RWPE2 (cell line): Measurements from ENCODE around the gene GRM8.

Source experiments
- ATAC-seq: fragments of 200-7000 bp; cut with Tn5 transposase; 3 replicates; pipeline ENCODE4 v1.9.1; 2021; ENCODE audit warnings: low read depth
- DNase-seq: peaks from one replicate; pipeline ENCODE4 v3.0.0-alpha.2; 2020; ENCODE audit warnings: low spot score
- H3K27ac ChIP-seq: fragments of 450-650 bp; 2 replicates; pipeline ENCODE4 v1.5.1; 2017; ENCODE audit warnings: mild to moderate bottlenecking; ENCODE audit not compliant: poor library complexity, severe bottlenecking
- H3K27me3 ChIP-seq: fragments of 250-450 bp; sonication (Bioruptor Pico); 2 replicates; pipeline ENCODE4 v1.5.1; 2021; ENCODE audit warnings: mild to moderate bottlenecking, moderate library complexity; ENCODE audit not compliant: insufficient read depth, poor library complexity, severe bottlenecking
- H3K36me3 ChIP-seq: fragments of 250-450 bp; sonication (Bioruptor Pico); 2 replicates; pipeline ENCODE4 v1.5.1; 2020; ENCODE audit warnings: low read depth, mild to moderate bottlenecking, moderate library complexity
- H3K4me1 ChIP-seq: fragments of 250-450 bp; sonication (Bioruptor Pico); 2 replicates; pipeline ENCODE4 v1.5.1; 2021; ENCODE audit warnings: mild to moderate bottlenecking, moderate library complexity; ENCODE audit not compliant: insufficient read depth, poor library complexity, severe bottlenecking
- H3K4me3 ChIP-seq: fragments of 250-450 bp; sonication (Bioruptor Pico); 2 replicates; pipeline ENCODE4 v1.5.1; 2021; ENCODE audit warnings: mild to moderate bottlenecking, moderate library complexity; ENCODE audit not compliant: severe bottlenecking
- H3K9me3 ChIP-seq: fragments of 250-450 bp; sonication (Bioruptor Pico); 2 replicates; pipeline ENCODE4 v1.5.1; 2021; ENCODE audit warnings: mild to moderate bottlenecking, moderate library complexity; ENCODE audit not compliant: severe bottlenecking
- TF ChIP-seq, protein P1 (sequence below): fragments of 450-650 bp; IDR thresholded peaks from one replicate; pipeline ENCODE4 v1.5.1; 2017; ENCODE audit warnings: mild to moderate bottlenecking, moderate library complexity; ENCODE audit not compliant: poor library complexity, severe bottlenecking

GRM8 gene

DNA sequence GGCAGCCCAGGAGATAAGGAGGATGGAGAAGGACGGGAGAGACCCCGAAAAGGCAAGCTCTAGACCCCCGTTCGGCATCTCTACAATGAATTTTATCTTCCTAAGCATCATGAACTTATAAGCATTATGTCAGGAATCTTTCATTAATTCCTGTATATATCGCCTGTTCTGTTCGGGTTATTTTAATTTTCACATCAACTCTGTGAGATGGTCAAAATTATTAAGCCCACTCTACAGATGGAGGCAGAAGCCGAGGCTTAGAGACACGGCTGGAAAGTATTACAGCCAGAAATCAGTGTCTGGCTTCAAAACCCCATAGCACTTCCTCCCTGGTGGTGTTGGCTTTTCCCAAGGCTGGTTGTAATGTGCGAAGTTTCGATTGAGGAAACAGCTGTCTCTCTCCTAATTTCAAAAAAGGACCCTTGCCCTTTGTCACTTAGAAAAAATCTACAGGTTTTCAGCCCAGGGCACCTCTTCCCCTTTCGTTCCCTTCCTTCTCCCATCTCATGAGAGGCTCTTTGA lies 1.5 kb upstream of the GRM8 start:
- H3K27ac ChIP-seq, result no peak overlapping the region
- H3K9me3 ChIP-seq, result no peaks in the 10 kb centered on the region
- peaks cover 4% of the 10 kb centered on the region for H3K4me1 ChIP-seq
- H3K27me3 ChIP-seq, result peaks cover 62% of the 10 kb centered on the region
- DNase-seq (no peak), ATAC-seq (no peak)
- no peaks in the 10 kb centered on the region for H3K36me3 ChIP-seq
- peak overlapping the region; percentile 41 for H3K4me3 ChIP-seq
- TF ChIP-seq, protein P1, sequence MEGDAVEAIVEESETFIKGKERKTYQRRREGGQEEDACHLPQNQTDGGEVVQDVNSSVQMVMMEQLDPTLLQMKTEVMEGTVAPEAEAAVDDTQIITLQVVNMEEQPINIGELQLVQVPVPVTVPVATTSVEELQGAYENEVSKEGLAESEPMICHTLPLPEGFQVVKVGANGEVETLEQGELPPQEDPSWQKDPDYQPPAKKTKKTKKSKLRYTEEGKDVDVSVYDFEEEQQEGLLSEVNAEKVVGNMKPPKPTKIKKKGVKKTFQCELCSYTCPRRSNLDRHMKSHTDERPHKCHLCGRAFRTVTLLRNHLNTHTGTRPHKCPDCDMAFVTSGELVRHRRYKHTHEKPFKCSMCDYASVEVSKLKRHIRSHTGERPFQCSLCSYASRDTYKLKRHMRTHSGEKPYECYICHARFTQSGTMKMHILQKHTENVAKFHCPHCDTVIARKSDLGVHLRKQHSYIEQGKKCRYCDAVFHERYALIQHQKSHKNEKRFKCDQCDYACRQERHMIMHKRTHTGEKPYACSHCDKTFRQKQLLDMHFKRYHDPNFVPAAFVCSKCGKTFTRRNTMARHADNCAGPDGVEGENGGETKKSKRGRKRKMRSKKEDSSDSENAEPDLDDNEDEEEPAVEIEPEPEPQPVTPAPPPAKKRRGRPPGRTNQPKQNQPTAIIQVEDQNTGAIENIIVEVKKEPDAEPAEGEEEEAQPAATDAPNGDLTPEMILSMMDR, result peak; percentile 45

DNA sequence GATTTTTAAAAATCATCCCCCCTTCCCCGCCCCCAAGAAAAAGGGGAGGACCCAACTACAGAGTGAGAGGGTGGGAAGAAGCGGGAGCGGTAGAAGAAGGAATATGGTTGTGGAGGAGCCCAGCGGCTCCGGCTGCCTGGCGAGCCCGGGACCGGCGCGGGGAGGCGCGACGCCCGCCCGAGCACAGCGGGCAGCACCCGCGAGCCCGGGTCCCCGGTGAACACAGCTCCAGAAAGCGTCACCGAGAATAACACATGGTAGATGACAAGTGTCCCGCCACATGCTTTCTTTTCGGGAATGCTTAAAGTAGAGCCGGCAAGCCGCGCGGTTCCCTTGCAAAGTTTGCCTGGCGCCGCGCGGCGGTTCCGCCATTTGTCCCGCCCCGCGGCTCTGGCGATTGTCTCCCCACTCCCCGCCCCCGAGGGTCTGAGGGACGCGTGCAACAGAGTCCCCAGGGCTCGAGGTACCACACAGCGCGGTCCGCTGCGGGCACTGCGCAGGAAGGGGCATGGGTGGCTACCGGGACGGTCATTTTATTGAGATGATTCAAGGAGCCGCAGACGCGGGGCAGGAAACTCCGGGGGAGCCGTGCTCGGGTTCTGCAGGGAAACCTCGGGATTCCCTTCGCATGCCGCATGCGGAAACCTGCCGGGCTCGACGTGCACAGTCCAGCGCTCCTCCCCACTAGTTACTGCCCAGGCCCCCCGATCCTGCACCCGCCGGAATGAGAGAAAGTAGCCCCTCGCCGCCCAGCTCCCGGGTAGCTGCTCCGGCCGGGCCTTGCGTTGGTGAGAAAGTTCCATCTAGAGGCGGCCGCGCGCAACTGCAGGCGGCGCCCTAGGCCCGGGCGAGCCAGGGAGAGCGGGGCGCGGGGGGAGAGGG lies 781 bp upstream of the GRM8 start:
- TF ChIP-seq, protein P1, result peak; percentile 88
- no peaks in the 10 kb centered on the region for H3K36me3 ChIP-seq
- H3K27me3 ChIP-seq, result peaks cover 69% of the 10 kb centered on the region
- H3K4me3 ChIP-seq, result peak overlapping the region; percentile 41
- no peak overlapping the region for H3K27ac ChIP-seq
- peaks cover 4% of the 10 kb centered on the region for H3K4me1 ChIP-seq
- H3K9me3 ChIP-seq, result no peaks in the 10 kb centered on the region
- ATAC-seq, result peak; percentile 73
- DNase-seq, result no peak

DNA sequence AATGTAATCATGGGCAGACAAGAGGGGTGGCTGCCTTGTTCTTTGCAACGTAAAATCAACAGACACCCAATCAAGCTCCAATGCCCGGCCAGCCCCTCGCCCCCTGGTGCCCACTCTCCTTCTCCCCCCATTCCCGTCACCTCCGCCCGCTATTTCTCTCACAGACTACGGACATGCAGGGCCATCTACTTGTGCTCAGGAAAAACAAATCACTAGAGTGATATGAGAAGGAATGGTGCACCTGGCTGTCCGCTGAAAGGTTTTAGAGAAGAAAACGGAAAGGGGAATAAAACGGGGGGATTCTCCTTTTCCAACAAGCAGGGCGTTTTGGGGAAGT lies 396 bp downstream of the GRM8 start:
- H3K36me3 ChIP-seq, result no peaks in the 10 kb centered on the region
- H3K27me3 ChIP-seq, result peaks cover 81% of the 10 kb centered on the region
- no peak for ATAC-seq
- DNase-seq, result no peak
- H3K9me3 ChIP-seq, result no peaks in the 10 kb centered on the region
- TF ChIP-seq, protein P1, result no peak
- peaks cover 4% of the 10 kb centered on the region for H3K4me1 ChIP-seq
- H3K27ac ChIP-seq, result no peak overlapping the region
- H3K4me3 ChIP-seq, result peak overlapping the region; percentile 41

DNA sequence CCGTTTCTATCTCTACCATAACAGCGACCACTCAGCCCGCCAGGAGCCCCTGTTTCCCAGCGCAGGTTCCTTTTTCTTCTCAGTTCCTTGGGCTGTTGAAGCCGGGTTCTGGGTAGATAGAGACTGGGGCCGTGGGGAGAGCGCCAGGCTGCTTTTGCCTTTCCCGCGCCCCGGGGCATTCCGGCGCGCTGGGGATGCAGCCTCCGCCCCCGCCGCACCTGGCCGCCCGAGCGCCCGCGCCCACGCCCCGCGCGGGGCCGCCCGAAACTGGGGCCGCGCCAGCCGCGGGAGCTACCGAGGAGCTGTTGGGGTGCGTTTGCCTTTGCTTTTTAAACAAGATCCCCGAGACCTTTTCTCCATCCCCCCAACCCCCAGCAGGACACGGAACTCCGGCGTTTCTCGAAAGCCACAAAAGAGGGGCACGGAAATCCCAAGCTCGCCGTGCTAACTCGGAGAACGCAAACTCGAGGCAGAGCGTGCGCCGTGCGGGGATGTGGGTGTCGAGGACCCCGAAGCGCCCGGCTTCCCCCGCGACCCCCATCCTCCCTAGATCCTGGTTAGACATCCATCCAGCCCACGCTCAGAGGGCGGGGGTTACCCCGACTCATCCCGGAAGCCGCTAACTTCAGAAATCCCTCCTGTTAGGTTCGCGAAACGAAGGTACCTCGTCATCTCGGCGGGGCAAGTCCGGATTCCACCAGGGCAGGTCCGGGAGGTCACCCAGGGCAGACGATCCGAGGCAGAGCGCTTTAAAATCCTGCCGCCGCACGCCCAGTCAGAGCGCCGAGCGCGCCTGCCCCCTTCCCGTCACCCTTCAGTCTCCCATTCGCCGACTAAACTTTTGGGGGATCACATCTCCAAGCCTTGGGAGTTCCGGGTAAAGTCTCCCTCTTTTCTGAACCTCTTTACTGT lies 1.0 kb downstream of the GRM8 start:
- H3K9me3 ChIP-seq, result no peaks in the 10 kb centered on the region
- peak overlapping the region; percentile 41 for H3K4me3 ChIP-seq
- ATAC-seq (no peak), DNase-seq (no peak)
- TF ChIP-seq, protein P1, result no peak
- H3K4me1 ChIP-seq, result peaks cover 4% of the 10 kb centered on the region
- peaks cover 87% of the 10 kb centered on the region for H3K27me3 ChIP-seq
- H3K27ac ChIP-seq, result no peak overlapping the region
- no peaks in the 10 kb centered on the region for H3K36me3 ChIP-seq
